Inferior parietal cortex (tissue), 1 donor: ENCODE data around the gene AUTS2.

Experiments
- DNase-seq: peaks from one replicate; pipeline ENCODE4 v3.0.0-alpha.2; 2016; ENCODE audit errors: extremely low spot score

AUTS2 gene

DNA sequence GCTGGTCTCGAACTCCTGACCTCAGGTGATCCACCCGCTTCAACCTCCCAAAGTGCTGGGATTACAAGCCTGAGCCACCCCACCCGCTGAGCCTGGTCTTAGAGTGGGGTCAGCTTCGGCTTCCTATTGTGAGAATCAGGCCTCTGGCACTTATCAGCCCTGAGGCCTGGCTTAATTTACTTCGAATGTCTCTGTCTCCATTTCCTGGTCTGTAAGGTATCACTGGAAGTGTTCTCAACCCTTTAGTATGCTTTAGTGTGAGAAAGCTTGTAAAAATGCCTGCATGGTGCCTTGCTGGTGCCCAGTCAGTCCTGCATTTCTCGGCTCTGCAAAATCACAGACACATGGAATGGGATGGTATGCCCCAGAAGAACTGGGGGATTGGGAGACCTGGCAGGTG, 862.3 kb downstream of the AUTS2 start:
- DNase-seq: no peak

DNA sequence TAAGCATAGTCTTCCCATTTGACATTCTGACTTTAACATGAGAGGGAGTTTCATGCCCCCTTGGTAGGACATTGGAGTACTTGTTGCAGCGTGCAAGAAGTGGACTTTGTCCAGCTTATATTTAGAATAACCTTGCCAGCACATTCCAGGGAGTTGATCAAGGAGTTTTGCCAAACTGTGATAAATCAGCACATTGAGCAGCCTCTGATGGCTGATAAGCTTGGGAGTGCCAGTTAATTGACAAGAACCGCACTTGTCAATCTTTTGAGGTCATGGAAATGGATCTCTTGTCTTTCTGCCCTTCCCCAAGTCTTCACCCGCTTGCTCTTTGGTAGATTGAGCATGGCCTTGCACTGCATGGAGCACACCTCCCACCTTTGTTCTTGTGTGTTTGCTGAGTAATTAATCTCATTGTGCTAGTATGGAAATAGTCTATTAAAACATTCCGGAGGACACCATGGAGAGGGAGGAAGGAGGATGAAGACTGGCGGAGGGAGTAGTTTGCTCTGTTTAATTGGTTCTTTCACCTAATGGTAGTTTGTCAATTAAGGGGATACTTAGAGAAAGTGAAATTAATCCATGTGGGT, 865.2 kb downstream of the AUTS2 start:
- DNase-seq: no peak

DNA sequence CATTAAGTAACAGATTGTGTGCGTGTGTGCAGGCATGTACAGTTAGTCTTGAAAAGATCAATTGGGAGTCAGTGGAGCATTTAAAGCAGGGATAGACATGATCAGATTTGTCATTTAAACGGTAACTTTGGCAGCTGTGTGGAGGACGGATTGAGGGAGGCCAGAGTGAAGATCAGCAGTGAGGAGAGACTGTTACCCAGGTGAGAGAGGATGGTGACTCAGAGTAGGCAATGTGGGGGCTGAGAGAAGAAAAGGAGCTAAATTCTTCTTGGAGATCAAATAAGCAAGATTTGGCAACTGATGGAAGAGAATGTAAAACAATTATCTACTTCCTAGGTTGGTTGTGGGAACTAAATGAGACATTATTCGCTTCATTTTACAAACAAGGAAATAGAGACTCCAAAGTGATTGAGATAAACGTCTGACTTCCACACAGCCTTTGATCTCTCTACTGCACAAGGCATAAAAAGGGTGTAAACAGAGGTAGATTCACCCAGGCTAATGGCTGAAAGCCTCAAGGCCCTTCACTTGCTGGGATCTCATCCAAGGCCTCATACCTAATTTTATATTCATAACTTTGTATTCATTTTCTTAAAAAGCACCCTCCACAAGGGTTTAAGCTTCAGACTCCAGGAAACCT, 868.6 kb downstream of the AUTS2 start:
- no peak for DNase-seq

DNA sequence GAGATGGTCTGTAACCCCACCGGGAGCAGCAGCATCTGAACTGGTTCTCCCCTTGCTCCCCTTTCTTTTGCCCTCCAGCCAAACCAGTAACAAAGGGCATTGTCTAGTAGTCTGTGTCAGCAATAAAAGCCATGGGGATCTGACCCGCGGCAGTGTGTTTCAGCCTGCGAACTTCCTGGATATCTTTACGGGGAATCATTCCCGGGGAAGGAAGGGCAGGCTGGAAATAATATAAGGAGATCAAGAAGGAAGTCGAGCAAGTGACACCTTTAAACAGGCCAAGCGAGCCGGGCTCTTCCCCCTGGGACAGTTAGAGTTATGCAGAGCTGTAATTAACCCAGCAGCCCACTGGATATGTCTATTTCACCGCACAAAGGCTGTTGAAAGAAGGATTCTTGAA, 872.5 kb downstream of the AUTS2 start:
- no peak for DNase-seq

DNA sequence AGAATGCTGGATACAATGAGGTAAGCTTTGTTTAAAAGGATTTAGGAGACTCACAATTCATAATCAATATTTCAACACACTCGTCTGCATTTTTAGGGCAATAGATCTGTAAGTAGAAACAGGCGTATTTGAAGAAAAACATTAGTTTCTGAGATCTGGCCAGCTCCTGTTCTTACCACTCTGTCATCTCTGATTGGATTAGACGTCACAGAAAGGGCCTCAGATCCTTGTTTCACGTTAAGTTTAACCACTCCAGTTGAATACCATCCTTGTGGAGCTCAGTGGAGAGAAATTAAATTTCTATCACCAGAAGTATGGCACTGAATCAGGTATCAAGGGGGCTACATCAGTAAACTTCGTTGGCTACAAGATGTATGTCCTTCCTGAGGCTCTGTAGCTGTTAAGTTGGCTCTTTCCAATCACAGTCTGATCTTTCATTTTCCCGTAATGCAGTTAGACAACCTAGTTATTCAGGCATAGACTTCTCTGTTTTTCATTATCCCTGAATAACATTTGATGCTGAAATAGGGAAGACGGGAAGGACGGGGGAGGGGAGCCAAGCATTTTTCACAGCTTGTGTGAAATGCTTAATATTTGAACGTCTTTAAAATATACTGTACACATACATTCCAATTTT, 874.4 kb downstream of the AUTS2 start:
- no peak for DNase-seq

DNA sequence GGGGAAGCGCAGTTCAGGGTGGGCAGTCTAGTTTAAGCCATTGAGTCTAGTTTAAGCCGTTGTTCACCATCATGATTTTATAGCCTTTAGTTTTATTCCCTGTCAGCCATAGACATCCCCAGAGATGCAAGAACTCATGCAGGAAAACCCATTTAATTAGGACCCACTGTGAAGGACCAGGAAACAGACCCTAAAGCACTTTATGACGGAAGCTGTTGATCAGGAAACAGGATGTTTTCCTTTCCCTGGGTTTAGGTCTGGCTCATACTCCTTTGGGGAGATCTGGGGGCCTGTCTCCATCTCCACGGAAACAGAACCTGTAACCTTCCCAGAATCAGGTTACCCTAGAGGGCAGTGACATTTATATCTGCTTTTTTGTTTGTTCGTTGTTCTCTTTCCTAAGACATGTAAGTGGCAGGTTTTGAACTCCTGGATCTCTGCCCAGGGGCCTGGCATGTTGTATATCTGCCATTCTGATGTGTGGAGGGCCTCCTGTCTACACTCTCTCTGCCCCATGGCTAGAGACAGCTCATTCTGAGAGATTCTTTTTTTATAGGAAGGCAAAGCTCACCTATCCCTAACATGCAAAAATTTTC, 876.5 kb downstream of the AUTS2 start:
- no peak for DNase-seq

DNA sequence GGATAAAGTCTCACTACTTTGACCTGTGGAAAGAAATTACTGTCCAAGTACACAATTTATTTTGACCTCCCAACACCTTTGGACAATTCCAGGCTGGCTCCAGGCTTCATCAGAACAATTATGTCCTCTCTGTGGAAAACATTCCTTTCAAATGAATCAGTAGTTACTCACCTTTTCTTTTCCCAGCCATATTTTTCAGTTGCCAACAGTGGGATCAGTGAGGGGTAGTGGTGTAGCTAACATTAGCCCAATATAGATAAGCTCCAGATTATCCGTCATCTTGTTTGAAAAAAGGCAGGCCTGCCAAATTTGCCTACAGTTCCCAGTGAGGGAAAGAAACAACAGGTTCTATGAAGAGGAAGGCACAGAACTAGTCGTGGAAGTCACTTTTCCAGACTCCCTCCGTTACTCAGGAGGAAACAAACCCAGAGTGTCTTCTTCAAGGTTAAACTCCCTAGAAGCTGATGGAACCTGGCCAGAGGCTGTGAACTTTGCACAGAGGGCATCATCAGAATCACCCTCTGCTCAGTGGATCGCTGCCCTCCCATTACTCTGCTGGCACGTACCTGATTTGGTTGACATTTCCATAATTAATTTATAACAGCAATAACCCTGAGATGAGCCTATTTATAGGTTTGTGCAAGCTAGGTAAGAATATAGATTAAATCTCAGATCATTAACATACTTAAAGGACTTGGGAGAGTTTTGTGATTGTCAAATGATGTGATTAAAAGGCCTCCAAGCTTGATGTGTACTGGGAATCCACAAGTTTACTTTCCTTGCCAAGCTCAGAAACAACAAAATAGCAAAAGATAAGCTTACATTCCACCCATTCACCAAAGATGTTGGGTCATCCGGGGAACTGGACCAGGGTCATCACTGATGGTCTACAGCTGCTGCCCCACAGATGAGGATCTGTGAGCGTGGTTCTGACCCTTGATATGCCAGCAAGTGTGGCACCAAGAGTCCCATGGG, 879.0 kb downstream of the AUTS2 start:
- no peak for DNase-seq

DNA sequence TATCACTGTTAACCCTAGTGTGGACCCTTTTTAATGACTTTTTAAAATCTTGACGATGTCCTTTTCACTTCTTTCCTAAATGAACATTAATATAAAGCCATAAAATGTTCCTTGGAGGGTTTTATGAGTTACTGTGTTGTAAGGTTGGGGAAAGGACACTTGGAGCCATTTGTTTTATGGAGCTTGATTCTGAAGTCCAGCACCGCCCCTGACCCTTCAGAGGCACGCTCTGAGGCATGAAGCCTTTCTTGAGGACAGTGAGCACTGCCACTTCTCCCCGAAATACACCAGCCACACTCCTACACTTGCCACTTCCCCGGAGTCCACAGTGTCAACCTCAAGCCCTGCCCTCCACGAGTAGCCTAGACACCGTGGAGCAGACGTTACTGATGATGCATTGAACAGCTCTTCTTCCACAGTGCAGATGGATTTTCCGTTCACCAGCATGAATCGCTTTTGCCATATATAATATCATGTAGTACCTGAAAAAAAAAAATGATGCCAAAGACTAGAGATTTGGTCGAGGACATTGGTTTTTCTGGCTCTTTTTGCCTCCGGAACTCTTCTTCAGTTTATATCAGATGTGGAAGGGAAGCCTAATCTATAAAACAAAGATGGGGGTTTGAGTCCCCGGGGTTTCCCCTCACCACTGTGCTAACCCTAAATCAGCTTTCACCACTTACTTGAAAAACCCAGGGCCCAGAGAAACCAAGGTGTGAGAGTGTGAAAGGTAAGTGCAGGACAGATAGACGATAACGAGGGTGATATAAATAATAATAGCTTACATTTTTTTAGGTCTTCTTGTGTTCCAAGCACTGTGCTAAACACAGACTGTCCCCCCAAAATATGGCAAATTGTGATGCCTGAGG, 881.1 kb downstream of the AUTS2 start:
- DNase-seq: no peak

DNA sequence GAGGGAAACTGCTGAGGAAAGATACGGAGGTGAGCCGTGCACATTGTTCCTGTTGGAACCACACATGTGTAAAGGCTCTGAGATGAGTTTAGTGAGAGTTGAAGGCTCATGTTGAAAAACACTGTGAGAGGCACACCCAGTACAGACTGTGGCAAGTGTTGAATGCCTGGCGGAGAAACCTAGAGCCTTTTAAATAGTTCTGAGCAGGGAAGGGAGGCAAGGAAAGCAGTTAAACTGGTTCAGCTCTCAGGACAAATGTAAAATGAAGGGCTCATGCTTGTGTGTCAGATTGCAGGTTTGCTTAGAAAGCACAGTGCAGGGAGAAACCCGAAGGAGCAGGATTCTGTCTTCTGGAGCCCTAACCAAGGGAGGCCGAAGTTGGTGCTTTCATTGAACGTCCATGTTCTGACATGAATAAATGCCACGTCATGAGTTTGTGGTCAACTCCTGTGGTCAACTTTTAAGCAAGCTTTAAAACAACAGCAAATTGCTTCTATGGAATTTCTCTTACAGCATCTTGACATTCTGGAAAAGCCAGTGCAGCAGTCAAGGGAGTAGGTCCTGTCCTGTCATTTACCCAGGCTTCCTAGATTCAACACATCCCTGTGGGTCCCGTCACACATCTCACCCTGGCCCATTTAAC, 882.8 kb downstream of the AUTS2 start:
- DNase-seq: no peak

DNA sequence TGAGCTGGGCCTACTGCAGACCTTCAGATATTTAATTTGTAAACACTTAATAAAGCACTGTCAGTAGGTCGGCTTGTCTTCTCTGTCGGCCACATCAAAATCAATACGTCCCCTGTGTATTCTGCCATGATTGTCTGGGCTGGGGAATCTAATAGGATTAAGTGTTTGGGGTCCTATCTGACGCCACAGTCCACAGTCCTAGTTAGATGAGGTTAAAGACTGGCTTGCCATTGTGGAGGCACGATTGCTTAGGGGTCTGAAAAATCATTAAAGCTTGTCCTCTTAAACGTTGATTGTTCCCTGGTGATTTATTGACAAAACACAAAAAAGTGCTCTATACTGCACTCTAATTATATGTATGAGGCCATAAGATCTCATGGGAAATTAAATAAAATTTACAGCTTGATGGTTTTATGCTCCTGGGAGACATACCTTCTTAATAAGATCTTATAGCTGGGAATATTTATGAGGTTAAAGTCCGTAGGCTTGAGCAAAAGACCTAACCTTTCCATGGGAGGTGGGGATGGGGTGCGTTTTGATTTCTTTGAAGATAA, 883.4 kb downstream of the AUTS2 start:
- no peak for DNase-seq

DNA sequence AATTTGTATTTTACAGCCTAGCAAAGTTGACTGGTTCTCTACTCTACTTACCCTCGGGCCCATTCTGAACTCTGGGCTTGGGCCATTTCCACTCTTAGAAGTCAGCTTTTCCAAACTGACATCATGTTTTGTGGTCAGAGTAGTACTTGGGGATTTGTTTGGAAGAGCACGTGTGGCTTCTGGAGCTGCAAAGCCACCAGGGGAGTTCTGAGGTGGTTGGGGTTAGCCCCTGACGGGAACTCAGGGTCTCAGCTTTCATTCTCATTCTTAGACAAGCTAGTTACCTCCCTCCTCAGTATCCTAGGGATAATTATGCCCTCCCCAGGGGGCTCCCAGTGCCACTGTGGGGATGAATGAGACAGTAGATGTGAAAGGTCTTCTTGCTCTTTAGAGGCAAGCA, 886.0 kb downstream of the AUTS2 start:
- DNase-seq: no peak

DNA sequence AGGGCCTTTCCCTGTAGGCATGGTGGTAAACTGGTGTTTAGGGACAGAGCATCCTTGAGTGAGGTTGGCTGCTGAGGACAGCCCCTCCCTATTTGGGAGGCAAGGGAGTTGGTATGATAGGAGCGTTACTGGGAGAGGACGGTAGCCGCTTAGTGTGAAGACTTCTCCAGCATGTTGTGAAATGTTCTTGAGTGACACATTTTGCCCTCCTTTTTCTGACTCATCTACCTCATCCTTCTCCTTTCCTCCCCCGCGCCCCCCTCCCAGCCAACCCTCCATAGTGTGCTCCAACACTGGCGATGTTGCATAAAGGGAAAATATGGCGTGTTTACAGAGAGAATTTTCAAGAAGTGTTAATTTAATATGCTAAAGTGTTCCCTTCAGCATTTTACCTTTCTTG, 888.7 kb downstream of the AUTS2 start:
- no peak for DNase-seq

DNA sequence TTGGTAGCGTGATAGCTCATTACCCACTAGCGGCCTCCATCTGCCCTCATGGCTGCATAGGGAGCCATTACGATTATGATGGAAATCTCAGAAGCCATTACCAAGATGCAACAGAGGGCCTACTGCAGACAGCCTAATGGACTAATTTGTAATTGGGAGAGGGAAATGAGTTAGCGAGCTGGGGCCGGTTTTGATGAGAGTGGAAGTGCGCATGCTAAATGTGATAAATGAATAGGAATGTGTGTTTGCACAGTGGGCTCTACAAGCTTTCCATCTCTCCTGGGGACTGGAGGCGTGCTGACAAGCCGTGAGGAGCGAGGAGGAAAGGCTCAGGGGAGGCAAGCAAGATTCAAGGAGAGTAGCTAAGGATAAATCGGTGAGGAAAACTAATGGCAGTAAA, 889.2 kb downstream of the AUTS2 start:
- DNase-seq: no peak

DNA sequence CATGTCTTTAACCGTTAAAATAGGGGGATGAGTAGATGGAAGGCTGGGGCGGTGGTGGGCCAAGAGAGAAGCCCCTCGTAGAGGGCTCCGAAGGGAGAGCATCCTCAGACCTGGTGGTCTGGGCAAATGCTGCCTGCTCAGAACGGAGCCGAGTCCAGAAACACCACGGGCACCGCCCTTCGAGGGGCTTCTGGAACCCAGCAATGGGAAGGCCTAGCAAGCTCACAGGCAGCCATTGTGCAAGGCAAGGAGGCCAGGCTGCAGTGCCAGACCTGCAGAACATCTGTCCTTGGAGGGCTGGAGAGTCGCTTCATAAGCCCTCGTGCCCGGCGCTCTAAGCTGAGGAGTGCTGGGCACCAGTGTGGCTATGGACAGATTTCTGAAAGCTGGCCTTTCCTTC, 889.6 kb downstream of the AUTS2 start:
- no peak for DNase-seq

DNA sequence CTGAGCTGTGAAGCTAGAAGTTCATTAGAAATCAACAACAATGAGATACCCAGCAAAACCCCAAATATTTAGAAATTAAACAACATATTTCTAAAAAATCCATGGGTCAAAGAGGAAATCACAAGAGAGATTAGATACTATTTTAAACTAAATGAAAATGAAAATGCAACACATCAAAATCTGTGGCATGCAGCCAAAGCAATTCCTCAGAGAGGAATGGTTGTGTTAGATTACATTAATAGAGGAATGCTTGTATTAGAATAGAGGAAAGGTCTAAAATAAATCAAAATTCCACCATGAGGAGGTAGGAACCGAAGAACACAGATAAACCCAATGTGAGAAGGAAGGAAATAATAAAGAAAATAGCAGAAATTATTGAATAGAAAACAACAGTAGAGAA, 891.5 kb downstream of the AUTS2 start:
- no peak for DNase-seq

DNA sequence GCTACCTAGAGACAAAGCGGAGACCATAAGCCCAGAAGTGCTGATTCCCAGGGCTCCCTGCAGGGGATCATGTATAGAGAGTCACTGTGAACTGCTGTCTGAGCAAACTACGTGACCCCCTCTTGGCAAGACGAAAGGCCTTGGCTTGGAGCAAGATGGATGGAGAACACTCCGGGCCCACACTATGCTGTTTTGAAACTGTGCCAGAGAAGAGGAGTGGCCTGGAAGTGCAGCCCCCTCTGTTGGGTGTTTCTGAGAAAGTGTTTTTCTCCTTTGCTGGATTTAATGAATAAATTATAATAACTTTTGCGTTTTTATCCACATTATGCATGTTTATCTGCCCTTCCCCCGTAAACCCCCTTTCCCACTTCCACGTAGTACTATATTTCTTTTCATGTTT, 894.4 kb downstream of the AUTS2 start:
- no peak for DNase-seq

DNA sequence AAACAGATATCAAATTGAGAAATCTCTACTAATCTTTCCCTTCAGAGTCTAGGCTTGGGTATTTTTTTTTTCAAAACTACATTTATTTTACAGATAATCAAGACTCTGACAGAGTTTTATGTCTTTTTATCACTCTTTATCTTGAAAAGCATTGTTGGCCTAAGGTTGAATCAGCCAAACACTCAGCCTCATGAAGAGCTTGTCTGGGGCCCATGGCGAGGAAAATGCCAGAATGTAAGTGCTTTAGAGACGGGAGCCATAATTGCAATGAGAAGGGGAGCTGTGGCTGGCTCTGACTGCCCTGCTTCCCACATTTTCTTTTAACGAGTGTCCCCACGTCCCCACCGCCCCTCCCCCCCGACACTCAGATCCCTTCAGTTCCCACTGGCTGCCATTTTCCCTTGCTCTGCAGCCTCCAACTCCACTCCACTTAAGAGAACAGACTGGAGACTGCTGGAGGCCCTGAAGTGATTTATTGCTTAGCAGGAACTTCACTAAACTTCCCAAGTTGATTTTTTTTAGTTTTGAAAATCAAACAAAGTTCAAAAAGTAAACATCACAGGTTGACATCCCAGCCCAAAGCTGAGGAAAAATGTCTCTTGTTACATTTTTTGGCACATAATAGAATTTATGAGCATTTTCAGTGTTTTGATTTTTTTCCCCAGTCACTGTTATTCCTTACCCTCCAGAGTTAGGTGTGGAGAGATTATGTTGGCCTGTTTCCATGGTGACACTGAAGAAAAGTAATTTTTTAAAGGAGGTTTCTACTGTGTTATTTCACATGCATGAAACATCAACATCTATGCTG, 896.2 kb downstream of the AUTS2 start:
- DNase-seq: no peak

DNA sequence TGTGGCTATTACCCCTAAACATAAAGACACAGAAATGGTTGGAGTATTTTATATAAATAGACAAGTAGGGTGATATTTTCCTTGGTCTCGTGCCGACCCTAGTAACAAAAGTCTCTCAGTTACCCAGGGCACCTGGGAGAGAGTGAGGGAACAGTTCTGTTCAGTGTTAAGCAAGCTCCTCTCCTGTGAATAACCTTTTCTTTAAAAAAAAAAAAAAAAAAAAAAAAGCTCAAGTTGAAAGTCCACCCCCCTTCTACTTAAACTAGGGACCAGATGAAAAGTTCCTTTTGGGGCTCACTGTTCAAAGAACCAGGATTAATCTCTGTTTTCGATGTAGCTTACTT, 896.7 kb downstream of the AUTS2 start:
- DNase-seq: no peak

DNA sequence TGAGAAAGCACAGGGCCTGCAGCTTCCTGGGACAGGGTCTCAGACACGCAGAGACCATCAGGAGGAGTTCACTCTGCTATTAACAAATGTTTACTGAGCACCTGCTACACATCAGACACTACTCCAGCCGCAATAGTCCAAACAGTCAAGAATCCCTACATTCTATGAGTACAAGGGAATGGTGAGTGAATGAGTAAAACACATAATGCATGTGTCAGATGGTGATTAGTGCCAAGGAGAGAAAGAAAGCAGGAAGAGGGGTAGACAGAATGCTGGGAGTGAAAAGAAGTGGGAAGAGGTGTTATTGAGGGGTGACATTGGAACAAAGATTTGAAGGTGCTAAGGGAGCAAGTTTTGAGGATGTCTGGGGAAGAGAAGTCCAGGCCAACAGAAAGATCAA, 899.5 kb downstream of the AUTS2 start:
- DNase-seq: no peak
